ENCODE measurements around the gene GTF2F1.
"Not testable (repeated sequence)": the region's sequence is repeated elsewhere in the genome, so short reads cannot be mapped to it uniquely, and the experiment has no call there.

GTF2F1 gene

DNA sequence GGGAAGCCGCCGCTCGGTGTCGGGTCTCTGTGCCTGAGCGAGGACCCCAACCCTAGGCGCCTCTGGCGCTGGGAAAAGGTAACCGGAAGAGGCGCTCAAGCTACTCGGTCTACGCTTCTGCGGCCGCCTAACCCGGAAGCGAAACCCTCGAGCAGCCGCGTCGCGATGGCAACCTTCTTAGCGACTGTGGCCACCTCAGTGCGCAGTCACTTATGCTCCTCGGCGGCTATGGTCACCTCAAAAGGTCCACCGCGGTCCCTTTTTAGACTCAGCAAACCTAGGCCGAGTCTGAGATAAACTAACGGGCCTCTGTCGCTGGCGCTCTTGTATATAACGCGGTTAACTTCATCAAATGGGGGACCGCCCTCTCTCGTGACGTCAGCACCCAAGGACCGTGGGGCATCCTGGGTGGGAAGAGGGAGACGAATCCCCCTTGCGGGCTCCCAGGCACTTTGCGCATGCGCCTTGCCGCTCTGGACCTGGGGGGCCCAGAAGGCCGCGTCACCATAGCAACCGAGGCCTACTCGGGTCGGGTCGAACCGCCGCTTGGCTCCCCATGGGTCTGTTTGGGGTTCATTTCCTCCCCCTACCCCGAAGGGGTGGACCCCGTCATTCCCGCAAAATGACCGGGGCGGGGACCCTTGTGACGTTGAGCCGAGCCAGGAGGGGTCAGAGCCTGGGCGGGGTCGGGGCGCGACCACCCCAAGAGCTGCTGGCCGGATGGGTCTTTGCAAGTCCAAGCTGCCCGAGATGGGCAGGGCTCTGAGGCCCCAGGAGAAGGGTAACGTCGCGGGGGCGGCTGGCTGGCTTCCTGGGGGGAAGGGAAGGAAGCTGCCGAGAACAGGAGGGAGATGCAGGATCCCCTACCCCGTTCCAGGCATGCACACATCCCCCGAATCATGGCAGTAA lies at the start of gene GTF2F1:
GTF2F1 (minus strand) TSS at position 91 of the 909 bp plus-strand sequence. CDS start 169 bp downstream, outside the sequence.
- peak; percentile 94 for DNase-seq

DNA sequence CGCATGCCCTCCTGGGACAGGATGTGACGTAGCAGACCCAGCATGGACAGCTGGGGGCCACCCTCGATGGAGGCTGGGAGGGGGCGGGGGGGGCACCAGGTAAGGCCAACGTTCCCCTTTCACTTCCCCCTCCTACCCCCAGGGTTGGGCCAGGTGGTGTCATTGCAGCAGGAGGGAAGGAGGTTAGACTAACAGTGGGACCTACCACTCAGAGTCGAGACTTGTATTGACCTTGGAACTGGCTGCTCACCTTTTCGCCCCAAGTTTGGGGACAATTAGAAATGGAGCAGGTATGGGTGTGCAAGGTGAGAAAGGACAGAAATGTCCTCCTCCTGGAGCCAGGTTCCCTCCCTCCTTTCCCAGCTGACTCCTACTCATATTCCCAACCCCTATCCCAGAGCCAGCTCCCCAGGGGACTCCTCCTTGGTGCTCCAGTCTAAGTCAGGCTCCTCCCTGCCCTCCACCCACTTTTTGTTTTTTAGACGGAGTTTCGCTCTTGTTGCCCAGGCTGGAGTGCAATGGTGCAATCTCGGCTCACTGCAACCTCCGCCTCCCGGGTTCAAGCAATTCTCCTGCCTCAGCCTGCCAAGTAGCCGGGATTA lies 49.2 kb upstream of the GTF2F1 start:
- DNase-seq = no peak

DNA sequence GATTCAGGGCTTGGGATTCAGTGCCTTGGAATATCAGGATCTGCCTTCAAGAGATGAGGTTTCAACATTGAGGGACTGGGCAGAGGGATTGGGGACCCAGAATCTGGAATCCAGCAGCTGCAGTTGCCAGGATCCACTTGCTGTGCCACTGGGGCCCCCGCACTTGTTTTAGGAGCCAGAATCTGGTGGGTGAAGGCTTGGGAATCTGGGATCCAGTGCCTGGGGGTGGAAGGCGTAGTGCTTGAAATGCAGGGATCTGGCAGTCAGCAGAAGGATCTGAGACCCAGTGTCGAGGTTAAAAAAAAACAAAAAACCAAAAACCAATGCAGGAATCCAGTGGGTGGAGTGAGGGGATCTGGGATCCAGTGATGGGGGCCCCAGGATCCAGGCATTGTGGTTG lies 47.9 kb upstream of the GTF2F1 start:
- no peak for DNase-seq

DNA sequence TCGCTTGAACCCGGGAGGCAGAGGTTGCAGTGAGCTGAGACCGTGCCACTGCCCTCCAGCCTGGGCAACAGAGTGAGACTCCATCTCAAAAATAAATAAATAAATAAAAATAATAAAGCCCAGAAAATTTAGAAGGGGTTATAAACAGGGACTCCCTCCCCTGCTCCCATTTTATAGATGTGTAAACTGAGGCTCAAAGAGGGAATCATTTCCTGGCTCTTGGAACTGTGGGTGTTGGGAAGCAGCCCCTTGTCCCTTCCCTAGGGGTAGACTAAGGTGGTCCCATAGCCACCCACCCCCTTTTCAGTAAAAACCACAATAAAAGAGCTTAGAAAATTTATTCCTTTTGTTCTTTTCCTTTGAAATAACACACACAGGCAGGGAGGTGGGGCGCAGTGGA lies 46.8 kb upstream of the GTF2F1 start:
- DNase-seq = no peak

- no peak for DNase-seq
Observed at GRCh38 chr19:6433663-6434062, 40.7 kb upstream of the GTF2F1 start, which contains the start of gene SLC25A41. SLC25A41 (minus strand) TSS chr19:6433763; CDS start chr19:6433693, 70 bp downstream.

DNA sequence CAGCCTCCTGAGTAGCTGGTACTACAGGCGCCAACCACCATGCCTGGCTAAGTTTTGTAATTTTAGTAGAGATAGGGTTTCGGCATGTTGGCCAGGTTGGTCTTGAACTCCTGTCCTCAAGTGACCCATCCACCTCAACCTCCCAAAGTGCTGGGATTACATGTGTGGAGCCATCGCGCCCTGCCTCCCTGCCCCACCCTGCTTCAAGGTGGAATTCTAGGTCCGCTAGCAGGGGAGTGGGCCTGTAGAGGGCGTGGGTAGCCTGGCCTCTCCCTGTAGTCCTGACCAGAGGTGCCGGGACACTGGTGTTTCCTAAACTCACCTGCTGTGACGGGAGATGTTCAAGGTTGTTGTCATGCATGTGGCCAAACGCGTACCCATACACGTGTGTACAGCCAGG lies 40.2 kb upstream of the GTF2F1 start:
- no peak for DNase-seq

GRCh38 chr19:6431891-6432290 lies 38.9 kb upstream of the GTF2F1 start:
- DNase-seq = no peak

DNA sequence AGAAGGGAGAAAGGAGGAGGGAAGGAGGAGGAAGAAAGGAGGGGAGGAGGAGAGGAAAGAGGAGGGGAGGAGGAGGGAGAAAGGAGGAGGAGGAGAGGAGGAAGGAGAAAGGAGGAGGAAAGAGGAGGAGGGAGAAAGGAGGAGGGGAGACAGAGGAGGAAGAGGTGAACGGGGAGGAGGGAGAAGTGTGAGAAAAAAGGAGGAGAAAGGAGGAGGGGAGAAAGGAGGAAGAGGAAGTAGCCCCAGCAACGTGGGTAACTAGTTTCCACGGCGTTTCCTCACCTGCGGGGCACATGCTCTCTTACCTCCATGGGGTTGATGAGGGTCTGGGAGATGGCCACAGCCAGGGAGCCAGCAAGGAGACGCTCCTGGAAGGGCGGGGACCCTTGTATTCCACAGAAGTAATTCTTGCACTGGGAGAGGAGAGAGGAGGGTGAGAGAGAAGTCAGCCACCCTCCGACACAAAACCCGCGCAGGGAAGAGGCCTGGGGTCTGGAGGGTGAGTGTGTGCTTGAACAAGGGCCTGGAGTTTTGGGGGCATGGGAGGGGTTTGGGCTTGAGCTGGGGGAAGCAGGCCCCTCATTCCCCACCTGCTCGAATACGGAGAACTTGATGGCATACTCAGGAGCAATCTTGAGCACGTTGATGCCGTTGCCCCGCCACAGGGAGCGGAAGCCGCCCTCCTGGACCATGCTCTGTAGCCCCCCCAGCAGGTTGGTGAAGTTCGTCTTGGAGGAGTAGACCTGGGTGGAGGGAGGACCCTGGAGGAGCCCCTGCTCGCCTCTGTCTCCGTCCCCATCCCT lies 36.7 kb upstream of the GTF2F1 start:
- no peak for DNase-seq

DNA sequence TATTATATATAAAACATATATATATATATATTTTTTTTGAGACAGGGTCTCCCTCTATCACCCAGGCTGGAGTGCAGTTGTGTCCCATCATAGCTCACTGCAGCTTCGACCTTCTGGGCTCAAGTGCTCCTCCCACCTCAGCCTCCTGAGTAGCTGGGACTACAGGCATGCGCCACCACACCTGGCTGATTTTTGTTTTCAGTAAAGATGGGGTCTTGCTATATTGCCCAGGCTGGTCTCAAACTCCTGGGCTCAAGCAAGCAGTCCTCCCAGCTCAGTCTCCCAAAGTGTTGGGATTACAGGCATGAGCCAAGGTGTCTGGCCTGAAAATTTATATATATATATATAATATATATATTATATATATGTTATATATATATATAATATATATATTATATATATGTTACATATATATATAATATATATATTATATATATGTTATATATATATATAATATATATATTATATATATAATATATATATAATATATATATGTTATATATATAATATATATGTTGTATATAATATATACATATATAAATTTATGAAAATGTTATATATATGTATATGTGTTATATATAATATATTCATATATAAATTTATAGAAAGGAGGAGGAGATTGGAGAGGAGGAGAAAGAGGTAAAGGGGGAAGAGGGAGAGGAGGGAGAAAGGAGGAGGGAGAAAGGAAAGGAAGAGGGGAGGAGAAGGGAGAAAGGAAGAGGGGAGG lies 35.9 kb upstream of the GTF2F1 start:
- DNase-seq = not testable (repeated sequence)

- DNase-seq = no peak
Observed at GRCh38 chr19:6427131-6427530, 34.2 kb upstream of the GTF2F1 start.

DNA sequence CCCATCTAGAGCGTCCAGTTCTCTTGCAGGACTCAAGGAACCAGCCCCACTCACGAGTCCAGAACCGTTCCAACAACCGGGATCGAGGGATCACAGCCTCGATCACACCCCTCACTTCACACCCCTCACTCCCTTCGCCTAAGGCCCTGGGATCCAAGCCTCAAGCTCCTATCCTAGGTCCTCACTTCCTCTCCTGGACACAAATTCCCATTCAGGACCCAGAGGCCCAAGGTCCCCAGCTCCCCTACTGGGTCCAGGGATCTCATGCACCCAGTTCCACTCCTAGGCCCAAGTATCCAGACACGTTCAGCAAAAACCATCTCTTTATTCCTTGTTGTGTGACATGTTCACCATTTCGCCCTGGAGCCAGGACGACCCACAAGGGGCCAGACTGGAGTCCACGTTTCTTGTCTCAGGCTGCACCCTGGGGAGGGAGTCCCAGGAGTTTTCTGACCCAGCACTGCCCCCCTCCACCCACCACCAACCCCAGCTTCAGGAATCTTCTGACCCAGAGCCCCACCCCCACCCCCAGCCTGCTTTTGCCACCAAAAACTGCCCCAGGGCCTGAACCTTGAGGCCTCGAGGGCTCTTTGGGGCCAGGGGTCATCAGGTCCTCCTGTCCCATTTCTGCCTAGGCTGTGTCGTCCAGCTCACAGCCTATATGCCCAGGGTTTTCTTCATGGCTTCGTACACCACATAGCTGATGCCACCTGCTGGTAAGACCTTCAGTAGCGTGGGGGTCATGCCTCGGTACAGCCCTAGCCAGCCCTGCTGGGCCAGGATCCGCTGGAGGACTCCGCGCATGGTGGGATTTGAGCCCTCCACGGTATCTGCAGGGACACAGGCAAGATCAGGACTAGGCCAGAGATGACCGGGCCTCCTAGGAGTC lies 33.0 kb upstream of the GTF2F1 start:
- DNase-seq = no peak

DNA sequence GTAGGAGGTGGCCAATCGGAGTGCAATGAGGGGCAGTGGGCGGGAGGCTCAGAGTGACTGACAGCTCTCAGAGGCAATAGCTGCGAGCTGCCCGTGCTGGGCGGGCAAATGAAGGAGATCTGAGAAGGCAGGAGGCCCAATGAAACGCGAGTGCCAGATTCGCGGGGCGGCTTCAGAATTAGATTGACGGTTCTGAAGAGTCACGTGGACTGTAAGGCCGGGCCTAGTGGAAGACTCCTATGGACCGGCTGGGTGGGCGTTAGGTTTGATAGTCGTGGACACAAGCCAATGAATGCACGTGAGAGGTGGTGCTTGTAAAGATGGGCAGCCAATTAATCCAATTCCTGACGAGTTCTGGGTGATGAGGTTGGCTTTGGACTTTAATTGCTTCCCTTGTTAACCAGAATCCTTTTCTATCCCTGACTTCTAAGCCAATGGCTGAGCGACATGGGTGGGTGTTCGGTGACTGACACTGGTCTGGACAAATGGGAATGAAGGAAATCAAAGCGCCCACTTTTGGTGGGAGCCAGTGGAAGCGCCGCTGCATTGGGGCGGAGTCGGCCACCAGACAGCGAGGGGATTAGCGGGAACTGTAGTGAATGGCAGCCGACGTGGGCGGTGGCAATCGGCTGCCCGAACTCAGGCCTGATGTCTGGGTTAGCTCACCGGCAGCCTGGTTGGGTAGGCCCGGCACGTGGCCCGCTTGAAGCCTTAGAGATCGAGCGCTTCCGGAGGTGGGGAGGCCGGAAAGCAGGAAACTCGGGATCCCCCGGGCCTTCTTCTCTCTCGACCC lies 32.2 kb upstream of the GTF2F1 start:
- DNase-seq = peak; percentile 100

- DNase-seq = peak; percentile 29
Observed at GRCh38 chr19:6424195-6424938, 31.4 kb upstream of the GTF2F1 start, which contains the start of gene KHSRP. KHSRP (minus strand) TSS chr19:6424811; CDS start chr19:6424701, 110 bp downstream.

- no peak for DNase-seq
Observed at GRCh38 chr19:6423499-6424194, 30.7 kb upstream of the GTF2F1 start.

- no peak for DNase-seq
Observed at GRCh38 chr19:6421075-6422014, 28.4 kb upstream of the GTF2F1 start.

DNA sequence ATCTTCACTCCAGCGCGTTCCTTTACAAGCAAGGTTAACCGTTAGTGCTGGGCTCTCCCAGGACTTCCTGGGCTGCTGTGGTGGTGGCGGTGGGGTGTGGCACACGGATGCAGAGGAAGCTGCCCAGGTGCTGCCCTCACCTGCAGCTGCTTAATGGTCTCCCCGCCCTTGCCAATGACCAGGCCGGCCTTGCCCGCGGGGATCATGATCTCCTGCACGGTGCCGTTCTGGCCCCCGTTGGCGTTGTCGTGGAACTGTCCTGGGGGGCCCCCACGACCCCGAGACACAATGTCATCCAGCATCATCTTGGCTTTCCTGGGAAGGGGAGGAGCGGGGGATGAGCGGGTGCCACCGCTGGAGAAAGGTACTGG lies 25.6 kb upstream of the GTF2F1 start:
- DNase-seq = no peak

DNA sequence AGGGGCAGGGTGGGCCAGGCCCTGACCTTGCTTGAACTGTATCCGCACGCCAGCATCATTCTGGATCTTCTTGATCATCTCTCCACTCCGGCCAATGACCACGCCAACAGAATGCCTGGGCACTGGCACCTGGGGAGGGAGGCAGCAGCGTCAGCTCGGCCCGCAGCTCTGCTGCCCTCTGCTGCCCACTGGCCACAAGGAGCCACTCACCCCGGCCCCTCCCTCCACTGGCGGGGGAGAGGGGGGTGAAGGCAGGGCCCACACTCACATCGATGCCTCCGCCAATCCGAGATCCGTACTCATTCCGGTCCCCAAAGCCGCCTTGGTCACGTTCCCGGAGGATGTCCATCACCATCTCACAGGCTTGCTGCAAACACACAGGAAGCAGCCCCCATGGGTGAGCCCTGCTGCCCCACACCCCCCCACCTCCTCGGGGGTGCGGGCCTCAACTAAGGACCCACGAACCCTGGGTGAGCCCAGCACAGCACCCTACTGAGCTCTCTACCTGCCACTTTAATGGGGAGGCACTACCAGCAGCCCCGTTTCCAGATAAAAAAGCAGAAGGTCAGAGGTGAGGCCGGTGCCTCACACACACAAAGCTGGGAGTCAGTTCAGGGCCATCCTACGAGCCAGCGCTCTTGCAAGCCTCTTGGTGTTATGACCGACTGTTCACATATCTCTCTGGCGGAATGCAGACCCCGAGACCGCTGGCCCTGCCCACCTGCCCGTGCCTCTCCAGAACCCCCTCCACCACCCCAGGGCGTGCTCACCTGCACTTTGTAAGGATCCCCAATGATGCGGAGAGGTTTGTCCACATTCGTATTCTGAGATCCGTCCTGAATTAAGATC lies 25.0 kb upstream of the GTF2F1 start:
- DNase-seq = no peak

All from NCI-H345 (cell line).